K562 (cell line): ENCODE data around the gene TXLNA. TPM values are rescaled to one million over a fixed set of nuclear protein-coding genes. Genes with fewer than 3 reads are reported as not detected.

Experiments
- ATAC-seq: fragments of 200-7000 bp; cut with Tn5 transposase; 3 replicates; pipeline ENCODE4 v1.9.1; 2020; ENCODE audit warnings: moderate library complexity
- BruUV-seq: library from RNA; stranded (reverse); fragments of 400-500 nt; replicated peaks from 2 replicates; lab custom pipeline; 2021; lab: Mats Ljungman, UMichigan
- CTCF ChIA-PET: fragments of 300-600 bp; formaldehyde crosslinking; extraction: SDS; loops from one replicate; lab custom pipeline; 2021; ENCODE audit warnings: low intra/inter-chr PET ratio; lab: Yijun Ruan, JAX
- POLR2A ChIA-PET: fragments of 300-600, 350-650 bp; sonication (Branson Sonifier 250); formaldehyde crosslinking; extraction: SDS; loops from one replicate; lab custom pipeline; 2021; ENCODE audit warnings: antibody characterized with exemption, inconsistent platforms; lab: Yijun Ruan, JAX
- DNase-seq, 4 experiments: peaks; one replicate each; pipeline versions ENCODE4 v3.0.0 to v3.0.0-alpha.2; 2011 to 2018; ENCODE audit warnings: low spot score in 3 of 4, mixed read lengths in 3 of 4; ENCODE audit errors: extremely low read depth in 1 of 4
- FAIRE-seq: peaks from 2 replicates; lab custom pipeline; 2011; peaks lifted over from hg19 to GRCh38; lab: Jason Lieb, UNC
- H2AFZ ChIP-seq: 2 replicates; pipeline ENCODE4 v1.6.0; 2011; ENCODE audit warnings: low read depth, low read length, control low read depth, inconsistent platforms
- H3K27ac ChIP-seq: fragments of 200-600 bp; 3 replicates; pipeline ENCODE4 v1.8.0; 2011; ENCODE audit warnings: low read depth, mild to moderate bottlenecking, control low read depth, inconsistent platforms, low read length, moderate library complexity, mixed read lengths; ENCODE audit errors: extremely low read depth
- H3K27me3 ChIP-seq, 2 experiments: fragments of 300-600 bp in 1 of 2; 2 replicates in 1 of 2; 3 replicates in 1 of 2; pipeline versions ENCODE4 v1.6.0 to v1.8.0; 2011; ENCODE audit warnings: inconsistent platforms in 2 of 2, low read length in 2 of 2, mild to moderate bottlenecking in 1 of 2, mixed read lengths in 1 of 2, moderate library complexity in 1 of 2; ENCODE audit not compliant: control insufficient read depth in 2 of 2, insufficient read depth in 2 of 2
- H3K36me3 ChIP-seq: fragments of 300-600 bp; 3 replicates; pipeline ENCODE4 v1.8.0; 2011; ENCODE audit warnings: mild to moderate bottlenecking, low read length, inconsistent platforms; ENCODE audit not compliant: control insufficient read depth, insufficient read depth
- H3K4me1 ChIP-seq, 2 experiments: fragments of 200-600 bp in 1 of 2; replicated peaks in 1 of 2; 2 replicates in 1 of 2; 3 replicates in 1 of 2; pipeline versions ENCODE4 v1.5.1 to v1.8.0; 2011; ENCODE audit warnings: inconsistent platforms in 2 of 2, low read length in 2 of 2, mild to moderate bottlenecking in 1 of 2, mixed read lengths in 1 of 2, moderate library complexity in 1 of 2; ENCODE audit not compliant: control insufficient read depth in 2 of 2, insufficient read depth in 2 of 2
- H3K4me2 ChIP-seq: 2 replicates; pipeline ENCODE4 v1.6.1; 2011; ENCODE audit warnings: low read length, control low read depth, inconsistent platforms, mixed read lengths; ENCODE audit not compliant: insufficient read depth
- H3K4me3 ChIP-seq: fragments of 200-600 bp; sonication (generic), shearing (Covaris generic); 2 replicates; pipeline ENCODE4 v1.5.1; 2016; ENCODE audit warnings: control low read depth, inconsistent platforms
- H3K79me2 ChIP-seq: fragments of 200-600 bp; 3 replicates; pipeline ENCODE4 v1.8.0; 2011; ENCODE audit warnings: low read length, inconsistent platforms; ENCODE audit not compliant: control insufficient read depth, insufficient read depth
- H3K9ac ChIP-seq, 2 experiments: 2 replicates each; pipeline versions ENCODE4 v1.6.0 to v1.6.1; 2011; ENCODE audit warnings: low read depth in 2 of 2, low read length in 2 of 2, control low read depth in 1 of 2, inconsistent platforms in 1 of 2, mild to moderate bottlenecking in 1 of 2, mixed read lengths in 1 of 2; ENCODE audit not compliant: insufficient read depth in 1 of 2
- H3K9me1 ChIP-seq: one replicate; pipeline ENCODE4 v1.6.0; 2011; ENCODE audit warnings: inconsistent platforms, mild to moderate bottlenecking, low read length, moderate library complexity; ENCODE audit not compliant: control insufficient read depth, insufficient read depth
- H3K9me3 ChIP-seq: replicated peaks from 2 replicates; pipeline ENCODE4 v1.5.1; 2011; ENCODE audit warnings: low read depth, low read length, inconsistent platforms; ENCODE audit not compliant: control insufficient read depth, insufficient read depth
- H4K20me1 ChIP-seq: replicated peaks from 2 replicates; pipeline ENCODE4 v1.6.1; 2011; ENCODE audit warnings: low read length, inconsistent platforms, mixed read lengths; ENCODE audit not compliant: control insufficient read depth, insufficient read depth
- BDP1 ChIP-seq: IDR thresholded peaks from 3 replicates; pipeline ENCODE4 v1.6.1; 2011; ENCODE audit not compliant: insufficient read length, insufficient read depth
- BHLHE40 ChIP-seq: IDR thresholded peaks from 2 replicates; pipeline ENCODE4 v1.6.1; 2011; ENCODE audit warnings: low read length, improper control_type of control experiment
- CAMTA2 ChIP-seq: fragments of 250-450 bp; sonication (Bioruptor Pico); conservative IDR thresholded peaks from 2 replicates; pipeline ENCODE4 v1.5.1; 2022
- CBX1 ChIP-seq: sonication (generic); IDR thresholded peaks from 2 replicates; pipeline ENCODE4 v1.6.1; 2016; ENCODE audit warnings: antibody characterized with exemption, low read depth, mild to moderate bottlenecking
- CC2D1A ChIP-seq: fragments of 450-650 bp; IDR thresholded peaks from 2 replicates; pipeline ENCODE4 v1.6.1; 2017; ENCODE audit warnings: mild to moderate bottlenecking
- E2F1 ChIP-seq: sonication (generic); formaldehyde crosslinking; IDR thresholded peaks from 2 replicates; pipeline ENCODE4 v1.8.1; 2023; ENCODE audit warnings: mild to moderate bottlenecking, missing genetic modification reagents, moderate library complexity
- ELK3 ChIP-seq: fragments of 450-650 bp; formaldehyde crosslinking; IDR thresholded peaks from 2 replicates; pipeline ENCODE4 v1.4.0; 2020; ENCODE audit warnings: mild to moderate bottlenecking
- HLTF ChIP-seq: fragments of 450-650 bp; IDR thresholded peaks from 2 replicates; pipeline ENCODE4 v1.6.1; 2016
- ILF3 ChIP-seq: fragments of 450-650 bp; IDR thresholded peaks from 2 replicates; pipeline ENCODE4 v1.6.1; 2018; ENCODE audit warnings: antibody characterized with exemption, mild to moderate bottlenecking, moderate library complexity, borderline replicate concordance
- KAT8 ChIP-seq: fragments of 450-650 bp; IDR thresholded peaks from 2 replicates; pipeline ENCODE4 v1.6.1; 2016; ENCODE audit warnings: low read depth, mild to moderate bottlenecking
- PHB2 ChIP-seq: fragments of 450-650 bp; IDR thresholded peaks from 2 replicates; pipeline ENCODE4 v1.6.1; 2017; ENCODE audit warnings: low read depth
- POLR2AphosphoS2 ChIP-seq: IDR thresholded peaks from 2 replicates; pipeline ENCODE4 v1.6.1; 2012; ENCODE audit warnings: low read length, improper control_type of control experiment
- SP1 ChIP-seq: sonication (generic); formaldehyde crosslinking; IDR thresholded peaks from 2 replicates; pipeline ENCODE4 v1.8.1; 2022; ENCODE audit warnings: mild to moderate bottlenecking, missing genetic modification reagents
- ZBTB9 ChIP-seq: fragments of 450-650 bp; formaldehyde crosslinking; IDR thresholded peaks from 2 replicates; pipeline ENCODE4 v1.4.0; 2020; ENCODE audit warnings: mild to moderate bottlenecking, moderate library complexity
- ZNF143 ChIP-seq: sonication (generic); formaldehyde crosslinking; IDR thresholded peaks from 2 replicates; pipeline ENCODE4 v1.9.0; 2022; ENCODE audit warnings: mild to moderate bottlenecking, missing genetic modification reagents
- WGBS: fragments of 100-300 bp; shearing (Covaris generic); methylation state at CpG from one replicate; pipeline ENCODE4 v1.1.6; 2016; ENCODE audit warnings: low coverage, mixed read lengths; ENCODE audit not compliant: insufficient coverage; ENCODE audit errors: missing lambda C conversion rate; 5-methylcytosine and 5-hydroxymethylcytosine counted together
- in situ Hi-C: fragments of 300-500 bp; cut with MboI; formaldehyde crosslinking; loops from 4 replicates; pipeline ENCODE4 v1.15.0; 2018; ENCODE audit warnings: inconsistent platforms, mixed read lengths
- intact Hi-C: fragments of 100-400 bp; cut with micrococcal nuclease; formaldehyde crosslinking; loops from 2 replicates; pipeline ENCODE4 v1.14.2; 2022
- polyA plus RNA-seq, 8 experiments: library from polyadenylated mRNA; depleted of rRNA in 4 of 8; stranded (reverse) in 5 of 8; unstranded in 3 of 8; fragments of >200 nt; fragmentation: Nextera tagmentation in 2 of 8; fragmentation: Illumina TruSeq in 1 of 8; extraction: Ambion mirVana in 2 of 8; extraction: Trizol in 1 of 8; gene quantifications; 2 replicates each; pipeline versions ENCODE4 v1.2.1 to v1.2.3, GENCODE V29; 2011 to 2014; ENCODE audit warnings: inconsistent platforms in 1 of 8, missing spikeins in 1 of 8
- total RNA-seq, 7 experiments: library from RNA; depleted of rRNA in 6 of 7; stranded (reverse); fragments of >200 nt in 6 of 7; fragmentation: Illumina TruSeq in 2 of 7; extraction: Trizol in 2 of 7; gene quantifications; 2 replicates each; pipeline versions ENCODE4 v1.2.1 to v1.2.3, GENCODE V29; 2011 to 2021; ENCODE audit warnings: low replicate concordance in 1 of 7
- TF ChIP-seq, protein P1 (sequence below): sonication (generic); formaldehyde crosslinking; IDR thresholded peaks from 2 replicates; pipeline ENCODE4 v1.8.0; 2022; ENCODE audit warnings: missing genetic modification reagents, mild to moderate bottlenecking, borderline replicate concordance

TXLNA gene
- total and polyA plus RNA-seq, 9 of the 15 experiments (the other 6 are each of a cell fraction or from before 2014, with no cell fraction given): 9.2 to 54.5 (median 39.3) TPM

- ChIA-PET CTCF (interaction anchor here (0.6 kb wide), 1 partner anchor 253 kb away, joined by 3 read pairs; no protein-coding TSS in a partner anchor), POLR2A (interaction anchor here (0.7 to 1.5 kb wide), 4 partner anchors 10 to 580 kb away, joined by 3 to 4 read pairs (median 3); no protein-coding TSS in a partner anchor)
- 0 out of 2 replicates have a peak, but pooled peaks cover 4% of the 10 kb centered on the region for H4K20me1 ChIP-seq
- H3K9me1 ChIP-seq: no peaks in the 10 kb centered on the region
- H3K4me2 ChIP-seq: no peak overlapping the region
- H3K27ac ChIP-seq: no peak overlapping the region
- H3K9ac ChIP-seq: no peak overlapping the region
- no peaks in the 10 kb centered on the region for H3K9me3 ChIP-seq
- FAIRE-seq (no peak), ATAC-seq (no peak), DNase-seq (no peak)
- H3K27me3 ChIP-seq: no peaks in the 10 kb centered on the region
- intact Hi-C loops: no loop called here
- in situ Hi-C loops: no loop called here
- H2AFZ ChIP-seq: no peak overlapping the region
- H3K36me3 ChIP-seq: peaks cover 61% of the 10 kb centered on the region
- no TSS peak for BruUV-seq
- no peaks in the 10 kb centered on the region for H3K79me2 ChIP-seq
- H3K4me3 ChIP-seq: no peak overlapping the region
- 100% methylated on average over 1 of the region's 1 CpG for WGBS
- H3K4me1 ChIP-seq: peaks cover 0 to 4% of the 10 kb centered on the region in 2 experiments; a peak in 3 of 5 replicates
- TF ChIP-seq ZBTB9 (CRISPR knock-in tag): no peak
- no peak for TF ChIP-seq HLTF
- TF ChIP-seq E2F1: no peak
- no peak for TF ChIP-seq CC2D1A
- no peak for TF ChIP-seq PHB2
- no peak for TF ChIP-seq KAT8
- no peak for TF ChIP-seq BHLHE40
- no peak for TF ChIP-seq SP1 (CRISPR knock-in tag)
- TF ChIP-seq POLR2AphosphoS2: no peak
- no peak for TF ChIP-seq ELK3 (CRISPR knock-in tag)
- no peak for TF ChIP-seq ILF3
- no peak for TF ChIP-seq CAMTA2 (CRISPR knock-in tag)
- no peak for TF ChIP-seq CBX1
- TF ChIP-seq ZNF143 (CRISPR knock-in tag): no peak
- TF ChIP-seq, protein P1, sequence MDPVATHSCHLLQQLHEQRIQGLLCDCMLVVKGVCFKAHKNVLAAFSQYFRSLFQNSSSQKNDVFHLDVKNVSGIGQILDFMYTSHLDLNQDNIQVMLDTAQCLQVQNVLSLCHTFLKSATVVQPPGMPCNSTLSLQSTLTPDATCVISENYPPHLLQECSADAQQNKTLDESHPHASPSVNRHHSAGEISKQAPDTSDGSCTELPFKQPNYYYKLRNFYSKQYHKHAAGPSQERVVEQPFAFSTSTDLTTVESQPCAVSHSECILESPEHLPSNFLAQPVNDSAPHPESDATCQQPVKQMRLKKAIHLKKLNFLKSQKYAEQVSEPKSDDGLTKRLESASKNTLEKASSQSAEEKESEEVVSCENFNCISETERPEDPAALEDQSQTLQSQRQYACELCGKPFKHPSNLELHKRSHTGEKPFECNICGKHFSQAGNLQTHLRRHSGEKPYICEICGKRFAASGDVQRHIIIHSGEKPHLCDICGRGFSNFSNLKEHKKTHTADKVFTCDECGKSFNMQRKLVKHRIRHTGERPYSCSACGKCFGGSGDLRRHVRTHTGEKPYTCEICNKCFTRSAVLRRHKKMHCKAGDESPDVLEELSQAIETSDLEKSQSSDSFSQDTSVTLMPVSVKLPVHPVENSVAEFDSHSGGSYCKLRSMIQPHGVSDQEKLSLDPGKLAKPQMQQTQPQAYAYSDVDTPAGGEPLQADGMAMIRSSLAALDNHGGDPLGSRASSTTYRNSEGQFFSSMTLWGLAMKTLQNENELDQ (CRISPR knock-in tag): no peak
- no peak for TF ChIP-seq BDP1
These were observed 6.7 kb upstream of the TXLNA start for GRCh38 chr1:32172621-32173245.
